GM23248 (cell line): ENCODE data around the gene STX16. TPM values are rescaled to one million over a fixed set of nuclear protein-coding genes. Genes with fewer than 3 reads are reported as not detected.
"Not testable (repeated sequence)": the region's sequence is repeated elsewhere in the genome, so short reads cannot be mapped to it uniquely, and the experiment has no call there.

ENCODE experiments used
- DNase-seq: peaks from one replicate; pipeline ENCODE4 v3.0.0-alpha.2; 2015
- H2AFZ ChIP-seq: fragments of 200-600 bp; sonication (generic); 2 replicates; pipeline ENCODE4 v1.6.1; 2016; ENCODE audit warnings: antibody characterized with exemption
- H3F3A ChIP-seq: fragments of 200-600 bp; sonication (generic); 2 replicates; pipeline ENCODE4 v1.6.1; 2016; ENCODE audit warnings: mild to moderate bottlenecking, antibody characterized with exemption, mixed run types; ENCODE audit not compliant: insufficient read depth
- H3K27ac ChIP-seq: fragments of 200-600 bp; sonication (generic); 2 replicates; pipeline ENCODE4 v1.5.1; 2016; ENCODE audit warnings: mild to moderate bottlenecking
- H3K27me3 ChIP-seq: fragments of 200-600 bp; sonication (generic); replicated peaks from 2 replicates; pipeline ENCODE4 v1.6.1; 2016; ENCODE audit warnings: mild to moderate bottlenecking; ENCODE audit not compliant: insufficient read depth
- H3K36me3 ChIP-seq: fragments of 200-600 bp; sonication (generic); 2 replicates; pipeline ENCODE4 v1.6.1; 2016; ENCODE audit warnings: low read depth, mild to moderate bottlenecking
- H3K4me1 ChIP-seq: fragments of 200-600 bp; sonication (generic); 2 replicates; pipeline ENCODE4 v1.6.1; 2016; ENCODE audit warnings: mild to moderate bottlenecking; ENCODE audit not compliant: insufficient read depth
- H3K4me2 ChIP-seq: fragments of 200-600 bp; sonication (generic); one replicate; pipeline ENCODE4 v1.6.1; 2016; ENCODE audit warnings: mild to moderate bottlenecking; ENCODE audit not compliant: unreplicated experiment
- H3K4me3 ChIP-seq: fragments of 200-600 bp; sonication (generic); 2 replicates; pipeline ENCODE4 v1.5.1; 2016; ENCODE audit warnings: mild to moderate bottlenecking
- H3K79me2 ChIP-seq: fragments of 200-600 bp; sonication (generic); 2 replicates; pipeline ENCODE4 v1.6.1; 2016; ENCODE audit warnings: mild to moderate bottlenecking; ENCODE audit not compliant: insufficient read depth
- H3K9ac ChIP-seq: fragments of 200-600 bp; sonication (generic); 2 replicates; pipeline ENCODE4 v1.6.1; 2016; ENCODE audit warnings: mild to moderate bottlenecking
- H3K9me2 ChIP-seq: fragments of 200-600 bp; sonication (generic); 2 replicates; pipeline ENCODE4 v1.6.1; 2016; ENCODE audit warnings: mixed run types, mild to moderate bottlenecking, moderate library complexity; ENCODE audit not compliant: insufficient read depth
- H3K9me3 ChIP-seq: fragments of 200-600 bp; sonication (generic); one replicate; pipeline ENCODE4 v1.6.1; 2017; ENCODE audit warnings: low read depth
- H4K20me1 ChIP-seq: fragments of 200-600 bp; sonication (generic); 2 replicates; pipeline ENCODE4 v1.6.0; 2016; ENCODE audit not compliant: insufficient read depth
- EZH2 ChIP-seq: fragments of 200-600 bp; sonication (generic); IDR thresholded peaks from 2 replicates; pipeline ENCODE4 v1.6.1; 2018; ENCODE audit warnings: antibody characterized with exemption, mild to moderate bottlenecking; ENCODE audit not compliant: insufficient read depth, poor library complexity, severe bottlenecking
- EZH2phosphoT487 ChIP-seq: fragments of 200-600 bp; sonication (generic); IDR thresholded peaks from 2 replicates; pipeline ENCODE4 v1.6.1; 2018; ENCODE audit warnings: antibody characterized with exemption, moderate library complexity, mild to moderate bottlenecking, low read depth; ENCODE audit not compliant: insufficient read depth
- WGBS, 2 experiments: methylation state at CpG; one replicate each; pipeline ENCODE4 v1.1.6; 2015 to 2017; ENCODE audit warnings: low lambda C conversion rate in 2 of 2, low coverage in 1 of 2; ENCODE audit errors: missing lambda C conversion rate in 2 of 2; 5-methylcytosine and 5-hydroxymethylcytosine counted together
- in situ Hi-C: fragments of 300-500 bp; cut with MboI; formaldehyde crosslinking; loops from 2 replicates; pipeline ENCODE4 v1.15.0; 2020
- polyA plus RNA-seq: library from polyadenylated mRNA; unstranded; fragments of >200 nt; fragmentation: Nextera tagmentation; extraction: Ambion mirVana; gene quantifications from 2 replicates; pipeline ENCODE4 v1.2.1, GENCODE V29; 2016
- total RNA-seq: library from RNA; depleted of rRNA; stranded (reverse); fragments of >200 nt; shearing (Covaris generic); gene quantifications from 2 replicates; pipeline ENCODE4 v1.2.3, GENCODE V29; 2014; rRNA removed

Gene STX16
- total and polyA plus RNA-seq, 2 experiments from 2014 or later = 17.6 to 36.9 TPM

DNA sequence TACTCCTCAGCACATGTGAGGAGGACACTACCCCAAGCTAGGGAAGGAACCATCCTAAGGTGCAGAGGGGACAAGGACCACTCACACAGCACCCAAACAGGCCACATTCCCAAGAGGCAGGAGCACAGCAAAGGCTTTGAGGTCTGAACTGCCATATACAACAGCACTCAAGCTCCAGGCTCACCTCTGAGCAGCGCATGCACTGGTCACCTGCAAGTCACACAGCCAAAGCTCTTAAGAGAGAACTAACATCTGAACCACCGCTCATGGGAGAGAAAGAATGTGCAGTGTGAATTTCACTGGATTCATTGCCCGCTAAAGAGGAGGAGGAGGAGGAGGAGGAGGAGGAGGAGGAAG lies 72.5 kb downstream of the STX16 start:
- Histone ChIP-seq H3K9me3 (no peaks in the 10 kb centered on the region), H3K27ac (no peak overlapping the region), H2AFZ (no peak overlapping the region), H3K9ac (no peak overlapping the region), H3K36me3 (no peaks in the 10 kb centered on the region), H3K27me3 (peaks cover 33% of the 10 kb centered on the region), H3K79me2 (no peaks in the 10 kb centered on the region), H3F3A (no peaks in the 10 kb centered on the region), H3K4me3 (no peak overlapping the region), H3K9me2 (no peaks in the 10 kb centered on the region), H4K20me1 (no peaks in the 10 kb centered on the region), H3K4me2 (no peak overlapping the region), H3K4me1 (no peaks in the 10 kb centered on the region)
- TF ChIP-seq EZH2 (no peak), EZH2phosphoT487 (no peak)
- in situ Hi-C loops = no loop called here
- DNase-seq = no peak
- WGBS, 2 experiments = 77 to 79% methylated on average over 3 of the region's 3 CpGs

DNA sequence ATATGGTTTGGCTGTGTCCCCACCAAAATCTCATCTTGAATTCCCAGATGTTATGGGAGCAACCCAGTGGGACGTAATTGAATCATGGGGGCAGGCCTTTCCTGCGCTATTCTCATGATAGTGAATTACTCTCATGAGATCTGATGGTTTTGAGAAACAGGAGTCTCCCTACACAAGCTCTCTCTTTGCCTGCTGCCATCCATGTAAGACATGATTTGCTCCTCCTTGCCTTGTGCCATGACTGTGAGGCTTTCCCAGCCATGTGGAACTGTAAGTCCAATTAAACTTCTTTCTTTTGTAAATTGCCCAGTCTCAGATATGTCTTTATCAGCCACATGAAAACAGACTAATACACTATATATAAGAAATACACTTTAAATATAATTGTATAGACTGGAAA lies 75.1 kb downstream of the STX16 start:
- H3K9ac ChIP-seq, H3K4me2 ChIP-seq, H3K27ac ChIP-seq, H3K9me2 ChIP-seq, H3K79me2 ChIP-seq, H4K20me1 ChIP-seq, H3F3A ChIP-seq, H3K4me1 ChIP-seq, H3K4me3 ChIP-seq, H3K9me3 ChIP-seq, in situ Hi-C loops, DNase-seq, H3K36me3 ChIP-seq, H2AFZ ChIP-seq: not testable (repeated sequence)
- H3K27me3 ChIP-seq = peaks cover 25% of the 10 kb centered on the region
- WGBS, 2 experiments = 44 to 50% methylated on average over 2 of the region's 2 CpGs

Other genes with a start within 250 kb of the STX16 start
- 19.5 and 25.6 TPM in 2 replicates for gene APCDD1L, start 135.9 kb upstream of the STX16 start, total RNA-seq
- 15.7 and 16.6 TPM in 2 replicates for gene APCDD1L, start 135.9 kb upstream of the STX16 start, polyA plus RNA-seq
- 37.5 and 37.7 TPM in 2 replicates for gene NPEPL1, start 41.5 kb downstream of the STX16 start, total RNA-seq
- gene NPEPL1, start 41.5 kb downstream of the STX16 start, polyA plus RNA-seq = 46.1 and 49.8 TPM in 2 replicates
- gene GNAS-AS1, start 199.6 kb downstream of the STX16 start, total RNA-seq = 0.25 and 0.97 TPM in 2 replicates
- gene GNAS-AS1, start 199.6 kb downstream of the STX16 start, polyA plus RNA-seq = 0.77 and 1.0 TPM in 2 replicates
- gene GNAS, start 201.4 kb downstream of the STX16 start, total RNA-seq = 804 and 904 TPM in 2 replicates
- gene GNAS, start 201.4 kb downstream of the STX16 start, polyA plus RNA-seq = 421 and 424 TPM in 2 replicates